ENCODE data around the gene CD46.

CD46 gene

GRCh38 chr1:207824691-207825408 is 73.0 kb downstream of the CD46 start:
- FAIRE-seq (no peak), DNase-seq (ENCODE audit: insufficient read length, low spot score) (no peak)
- TF ChIP-seq CTCF (IDR thresholded peaks at IDR 0.05; ENCODE audit: insufficient read depth, missing control alignments), result no peak

GRCh38 chr1:207825409-207825695 is 73.5 kb downstream of the CD46 start:
- FAIRE-seq (no peak), DNase-seq (ENCODE audit: insufficient read length, low spot score) (no peak)
- no peak for TF ChIP-seq CTCF (IDR thresholded peaks at IDR 0.05; ENCODE audit: insufficient read depth, missing control alignments)

GRCh38 chr1:207825719-207826556 is 74.1 kb downstream of the CD46 start:
- FAIRE-seq (no peak), DNase-seq (ENCODE audit: insufficient read length, low spot score) (no peak)
- TF ChIP-seq CTCF (IDR thresholded peaks at IDR 0.05; ENCODE audit: insufficient read depth, missing control alignments), result no peak

GRCh38 chr1:207826557-207827487 is 75.0 kb downstream of the CD46 start:
- DNase-seq (ENCODE audit: insufficient read length, low spot score), result no peak
- no peak for TF ChIP-seq CTCF (IDR thresholded peaks at IDR 0.05; ENCODE audit: insufficient read depth, missing control alignments)
- no peak for FAIRE-seq

- TF ChIP-seq CTCF (IDR thresholded peaks at IDR 0.05; ENCODE audit: insufficient read depth, missing control alignments), result no peak
- FAIRE-seq (no peak), DNase-seq (ENCODE audit: insufficient read length, low spot score) (no peak)
These were observed 75.6 kb downstream of the CD46 start for GRCh38 chr1:207827488-207827830.

- DNase-seq (ENCODE audit: insufficient read length, low spot score) (no peak), FAIRE-seq (no peak)
- TF ChIP-seq CTCF (IDR thresholded peaks at IDR 0.05; ENCODE audit: insufficient read depth, missing control alignments), result no peak
These were observed 76.2 kb downstream of the CD46 start for GRCh38 chr1:207828046-207828445.

All from D721Med (cell line).